Measurements from ENCODE around the gene NUAK2.

GRCh38 chr1:205303247-205303888 is 18.2 kb downstream of the NUAK2 start:
- TF ChIP-seq POLR2A (IDR thresholded peaks at IDR 0.05), result no peak
- no peak for TF ChIP-seq CTCF (IDR thresholded peaks at IDR 0.05)
